Dedifferentiated amniotic fluid mesenchymal stem cell (primary cell): Measurements from ENCODE around the gene KCNAB1.
"Not testable (repeated sequence)": the region's sequence is repeated elsewhere in the genome, so short reads cannot be mapped to it uniquely, and the experiment has no call there.

Experiments used
- DNase-seq: peaks from one replicate; pipeline ENCODE4 v3.0.0-alpha.2; 2016; ENCODE audit errors: extremely low spot score

KCNAB1 gene

GRCh38 chr3:156120528-156121251, at the start of gene KCNAB1:
KCNAB1 (plus strand) TSS chr3:156120578.
- DNase-seq = no peak

GRCh38 chr3:156071031-156071430, 49.3 kb upstream of the KCNAB1 start:
- DNase-seq = no peak

- not testable (repeated sequence) for DNase-seq
Measured at GRCh38 chr3:156072950-156073657, 47.3 kb upstream of the KCNAB1 start.

- DNase-seq = no peak
Measured at GRCh38 chr3:156090126-156090525, 30.3 kb upstream of the KCNAB1 start.

- DNase-seq = no peak
Measured at GRCh38 chr3:156093964-156094363, 26.4 kb upstream of the KCNAB1 start.

GRCh38 chr3:156094391-156094790, 26.0 kb upstream of the KCNAB1 start:
- DNase-seq = no peak

GRCh38 chr3:156095652-156096051, 24.7 kb upstream of the KCNAB1 start:
- DNase-seq = not testable (repeated sequence)

GRCh38 chr3:156098437-156099035, 21.8 kb upstream of the KCNAB1 start:
- no peak for DNase-seq

- not testable (repeated sequence) for DNase-seq
Measured at GRCh38 chr3:156099348-156099747, 21.0 kb upstream of the KCNAB1 start.

- not testable (repeated sequence) for DNase-seq
Measured at GRCh38 chr3:156099984-156100383, 20.4 kb upstream of the KCNAB1 start.

GRCh38 chr3:156102267-156102931, 18.0 kb upstream of the KCNAB1 start:
- DNase-seq = no peak

GRCh38 chr3:156106721-156107373, 13.5 kb upstream of the KCNAB1 start:
- DNase-seq = no peak

GRCh38 chr3:156107504-156107903, 12.9 kb upstream of the KCNAB1 start:
- no peak for DNase-seq

GRCh38 chr3:156108616-156109015, 11.8 kb upstream of the KCNAB1 start:
- DNase-seq = no peak

GRCh38 chr3:156109989-156110388, 10.4 kb upstream of the KCNAB1 start:
- no peak for DNase-seq

GRCh38 chr3:156126467-156126866, 6.1 kb downstream of the KCNAB1 start:
- no peak for DNase-seq

GRCh38 chr3:156131241-156131640, 10.9 kb downstream of the KCNAB1 start:
- DNase-seq = no peak

GRCh38 chr3:156131799-156132198, 11.4 kb downstream of the KCNAB1 start:
- no peak for DNase-seq

- DNase-seq = no peak
Measured at GRCh38 chr3:156132313-156132712, 11.9 kb downstream of the KCNAB1 start.

GRCh38 chr3:156133076-156133475, 12.7 kb downstream of the KCNAB1 start:
- DNase-seq = no peak

GRCh38 chr3:156135921-156136638, 15.7 kb downstream of the KCNAB1 start:
- no peak for DNase-seq
